ENCODE measurements around the gene HAUS3.
"Not testable (repeated sequence)": the region's sequence is repeated elsewhere in the genome, so short reads cannot be mapped to it uniquely, and the experiment has no call there.

The HAUS3 gene

DNA sequence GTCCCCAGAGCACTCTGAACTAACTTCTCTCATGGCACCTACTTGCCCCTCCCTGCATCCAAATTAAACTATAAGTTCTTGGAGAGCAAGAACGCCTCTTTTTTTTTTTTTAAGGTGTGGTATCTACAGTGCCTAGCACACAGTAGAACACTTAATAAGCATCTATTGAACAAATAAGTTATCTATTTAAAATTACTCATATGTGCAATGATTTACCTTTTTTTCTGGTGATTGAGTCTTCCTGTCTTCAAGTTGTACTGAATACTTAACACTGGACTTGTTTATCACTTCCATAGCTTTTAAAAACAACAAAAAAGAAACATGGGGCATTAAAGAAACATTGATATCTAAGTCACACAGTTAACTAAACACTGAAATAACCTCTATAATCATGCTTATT, 29.1 kb downstream of the HAUS3 start:
- DNase-seq = no peak

DNA sequence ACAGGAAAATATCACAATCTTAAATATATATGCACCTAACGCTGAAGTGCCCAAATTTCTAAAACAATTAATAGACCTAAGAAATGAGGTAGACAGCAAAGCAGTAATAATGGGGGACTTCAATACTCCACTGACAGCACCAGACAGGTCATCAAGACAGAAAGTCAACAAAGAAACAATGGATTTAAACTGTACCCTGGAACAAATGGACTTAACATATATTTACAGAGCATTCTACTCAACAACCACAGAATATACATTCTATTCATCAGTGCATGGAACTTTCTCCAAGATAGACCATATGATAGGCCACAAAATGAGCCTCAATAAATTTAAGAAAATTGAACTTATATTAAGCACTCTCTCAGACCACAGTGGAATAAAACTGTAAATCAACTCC, 39.1 kb downstream of the HAUS3 start:
- not testable (repeated sequence) for DNase-seq

DNA sequence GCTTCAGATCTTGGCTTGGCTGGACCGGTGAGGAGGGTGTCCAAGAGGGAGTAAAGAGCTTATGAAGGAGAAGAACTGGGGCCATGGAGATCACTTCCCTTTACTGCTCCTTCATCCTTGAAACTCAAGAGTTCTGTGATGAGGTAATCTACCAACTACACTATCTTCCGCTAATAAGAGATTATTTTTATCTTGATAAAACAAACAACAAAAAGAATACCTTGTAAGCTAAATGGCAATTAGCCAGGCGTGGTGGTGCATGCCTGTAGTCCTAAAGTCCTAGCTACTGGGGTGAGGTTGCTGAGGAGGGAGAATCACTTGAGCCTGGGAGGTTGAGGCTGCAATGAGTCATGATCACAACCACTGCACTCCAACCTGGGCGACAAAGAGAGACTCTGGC, 47.4 kb downstream of the HAUS3 start:
- DNase-seq = no peak

GRCh38 chr4:2193326-2193725, 48.6 kb downstream of the HAUS3 start:
- no peak for DNase-seq

GRCh38 chr4:2186865-2187172, 55.1 kb downstream of the HAUS3 start:
- no peak for DNase-seq

DNA sequence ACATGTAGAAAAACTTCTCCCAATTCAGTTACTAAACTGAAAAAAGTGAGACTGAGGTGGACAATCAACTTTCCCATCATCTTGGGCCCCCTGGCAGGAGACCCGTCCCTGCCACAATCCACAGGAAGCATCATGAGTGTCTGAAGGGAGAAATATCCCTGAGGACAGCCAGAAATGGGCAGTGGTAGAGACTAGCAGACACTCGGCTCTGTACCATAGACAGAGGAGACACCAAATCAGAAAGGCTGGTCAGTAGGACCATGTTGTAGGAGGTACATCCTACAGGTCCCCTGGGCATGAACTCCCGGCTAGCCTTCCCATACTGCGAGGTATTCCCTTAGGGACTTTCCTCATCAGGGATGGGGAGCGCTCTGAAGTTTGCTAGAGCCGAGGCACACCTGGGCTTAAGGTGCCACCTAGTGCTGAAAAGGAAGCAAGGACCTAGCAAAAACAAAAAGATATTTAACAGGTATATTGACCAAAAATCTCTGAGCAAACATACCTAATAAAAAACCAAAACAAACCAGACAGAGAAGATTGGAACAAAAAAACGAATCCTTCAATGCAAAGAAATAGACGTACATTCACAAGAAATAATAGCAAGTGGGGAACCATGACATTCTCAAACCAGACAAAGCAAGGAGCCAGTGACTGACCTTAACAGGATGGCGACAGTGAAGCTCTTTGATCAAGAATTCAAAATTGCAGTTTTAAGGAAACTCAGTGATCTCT, 55.6 kb downstream of the HAUS3 start:
- DNase-seq = no peak

DNA sequence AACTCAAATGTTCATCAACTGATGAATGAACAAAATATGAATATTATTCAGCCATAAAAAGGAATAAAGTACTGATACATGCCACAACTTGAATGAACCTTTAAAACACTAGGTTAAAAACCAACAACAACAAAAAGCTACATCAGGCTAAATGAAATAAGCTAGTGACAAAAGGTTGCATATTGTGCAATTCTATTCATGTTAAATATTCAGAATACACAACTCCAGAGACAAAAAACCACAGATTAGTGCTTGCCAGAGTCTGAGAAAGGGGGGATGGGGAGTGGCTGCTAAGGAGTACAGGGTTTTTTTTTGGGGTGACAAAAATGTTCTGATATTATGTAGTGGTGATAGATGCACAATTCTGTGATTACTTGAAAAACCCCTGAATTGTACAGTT, 58.5 kb downstream of the HAUS3 start:
- no peak for DNase-seq

DNA sequence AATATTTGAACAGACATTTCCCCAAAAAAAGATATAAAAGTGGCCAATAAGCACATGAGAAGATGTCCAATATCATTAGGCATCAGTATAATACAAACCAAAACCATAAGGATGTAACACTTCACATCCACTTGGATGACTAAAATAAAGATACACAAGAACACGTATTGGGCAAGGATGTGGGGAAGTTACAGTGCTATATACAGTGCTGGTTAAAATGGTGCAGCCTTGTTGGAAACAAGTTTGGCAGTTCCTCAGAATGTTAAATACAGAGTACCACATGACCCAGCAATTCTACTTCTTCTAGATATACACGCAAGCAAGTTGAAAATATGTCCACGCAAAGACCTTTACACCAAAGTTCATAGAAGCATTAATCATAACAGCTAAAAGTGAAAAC, 58.9 kb downstream of the HAUS3 start:
- DNase-seq = no peak

DNA sequence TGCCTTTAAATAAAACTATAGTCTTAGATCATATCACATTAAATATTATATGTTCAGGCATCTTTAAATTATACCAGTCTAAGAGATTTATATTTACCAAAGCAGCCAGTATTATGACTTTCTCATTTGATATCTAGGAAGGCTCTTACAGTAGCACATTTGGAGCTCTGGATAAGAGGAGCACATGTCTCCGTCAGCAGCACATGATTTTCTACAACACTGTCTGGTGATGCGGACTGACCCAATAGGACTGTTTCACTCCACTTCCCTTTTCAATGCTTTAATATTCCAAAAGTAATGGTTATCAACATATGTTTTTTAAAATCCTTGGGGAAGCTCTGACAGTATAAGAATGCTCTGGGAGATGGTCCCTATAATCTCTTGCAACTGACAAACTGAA, 61.5 kb downstream of the HAUS3 start:
- DNase-seq = no peak

DNA sequence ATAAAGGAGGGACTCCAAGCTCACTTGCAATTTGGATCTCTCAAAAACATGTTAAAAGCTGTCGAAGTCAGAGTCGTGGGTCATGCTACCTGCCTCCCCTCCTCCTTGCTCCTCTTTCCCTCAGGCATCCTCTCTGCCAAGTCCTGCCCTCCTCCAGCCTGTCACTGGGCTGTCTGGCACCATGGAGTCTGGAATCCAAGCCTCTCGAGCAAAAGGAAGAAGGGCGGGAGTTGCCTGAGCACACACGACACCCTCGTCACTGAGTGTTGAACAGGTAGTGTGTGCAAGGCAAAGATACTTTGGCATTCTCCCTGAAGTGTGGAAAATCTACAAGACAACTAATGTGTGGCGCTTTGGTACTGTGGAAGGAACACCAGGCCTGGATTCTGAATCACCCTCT, 62.2 kb downstream of the HAUS3 start:
- DNase-seq = no peak

- no peak for DNase-seq
Measured at GRCh38 chr4:2178986-2179385, 62.9 kb downstream of the HAUS3 start.

Data from CD4-positive, alpha-beta T cell treated with Interleukin-21 for 1 hour (primary cell).